ENCODE data around the gene SLC2A10. TPM values are rescaled to one million over a fixed set of nuclear protein-coding genes. Genes with fewer than 3 reads are reported as not detected.

SLC2A10 gene
- total RNA-seq, 1 experiment from 2014 or later, result 0.05 TPM

DNA sequence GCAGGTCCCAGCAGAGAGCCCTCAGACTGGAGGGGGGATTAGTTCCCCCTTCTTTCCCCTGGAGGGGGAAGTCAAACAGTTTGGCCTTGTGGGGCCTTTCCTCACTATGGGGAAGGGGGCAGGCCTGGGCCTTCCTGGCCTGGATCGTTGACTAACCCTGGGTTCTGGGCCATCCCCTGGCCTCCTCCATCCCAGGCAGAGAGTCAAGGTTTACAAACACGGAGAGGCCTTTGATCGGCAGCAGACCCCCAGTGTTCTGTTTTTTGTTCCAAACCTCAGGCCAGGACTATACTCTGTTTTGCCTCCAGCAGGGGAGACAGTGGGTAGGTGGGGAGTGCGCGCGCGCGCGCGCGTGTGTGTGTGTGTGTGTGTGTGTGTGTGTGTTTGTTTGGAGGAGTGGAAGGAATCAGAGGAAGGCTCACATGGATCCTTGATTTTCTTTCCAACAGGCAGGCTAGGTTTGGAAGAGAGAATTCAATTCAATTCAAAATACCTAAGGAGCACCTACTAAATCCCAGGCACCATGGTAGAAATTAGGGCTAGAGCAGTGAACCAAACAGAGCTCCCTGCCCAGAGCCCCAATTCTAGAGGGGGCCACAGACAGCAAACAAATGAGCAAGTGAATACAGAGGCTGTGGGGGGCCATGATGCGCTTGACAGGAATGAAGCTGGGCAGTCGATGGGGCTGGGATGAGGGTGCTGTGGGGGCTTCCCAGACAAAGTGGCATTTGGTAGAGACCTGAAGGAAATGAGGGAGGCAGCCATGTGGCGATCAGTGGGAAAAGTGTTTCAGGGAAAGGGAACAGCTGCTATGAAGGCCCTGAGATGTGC lies 35.0 kb upstream of the SLC2A10 start:
- H3K9ac ChIP-seq (ENCODE audit: low read length), result no peak overlapping the region
- CTCF ChIA-PET, result no interaction called here
- H3K9me3 ChIP-seq (ENCODE audit: control insufficient read depth in 1 of 2, insufficient read depth in 1 of 2, low read depth in 1 of 2, low read length in 2 of 2), result no peaks in the 10 kb centered on the region
- intact Hi-C loops (cut with micrococcal nuclease), result no loop called here
- DNase-seq (ENCODE audit: low read depth, low spot score), result no peak
- no peak for ATAC-seq
- no peak for TF ChIP-seq EGR1 (IDR thresholded peaks at IDR 0.05; ENCODE audit: low read depth)
- no peak for TF ChIP-seq EZH2 (IDR thresholded peaks at IDR 0.05)
- TF ChIP-seq POLR2A (IDR thresholded peaks at IDR 0.05; ENCODE audit: borderline replicate concordance, extremely low read depth, insufficient read depth, insufficient read length), result no peak
- no peak for TF ChIP-seq YY1 (IDR thresholded peaks at IDR 0.05; ENCODE audit: extremely low read depth, insufficient replicate concordance, low read depth, low read length)
- no peak for TF ChIP-seq FOSL1 (IDR thresholded peaks at IDR 0.05; ENCODE audit: low read depth)
- TF ChIP-seq ZNF274 (IDR thresholded peaks at IDR 0.05; ENCODE audit: low read depth, low read length), result no peak
- no peak for TF ChIP-seq ELF1 (IDR thresholded peaks at IDR 0.05; ENCODE audit: borderline replicate concordance, low read depth)
- TF ChIP-seq CEBPB (IDR thresholded peaks at IDR 0.05; ENCODE audit: low read depth), result no peak
- TF ChIP-seq, protein P1, sequence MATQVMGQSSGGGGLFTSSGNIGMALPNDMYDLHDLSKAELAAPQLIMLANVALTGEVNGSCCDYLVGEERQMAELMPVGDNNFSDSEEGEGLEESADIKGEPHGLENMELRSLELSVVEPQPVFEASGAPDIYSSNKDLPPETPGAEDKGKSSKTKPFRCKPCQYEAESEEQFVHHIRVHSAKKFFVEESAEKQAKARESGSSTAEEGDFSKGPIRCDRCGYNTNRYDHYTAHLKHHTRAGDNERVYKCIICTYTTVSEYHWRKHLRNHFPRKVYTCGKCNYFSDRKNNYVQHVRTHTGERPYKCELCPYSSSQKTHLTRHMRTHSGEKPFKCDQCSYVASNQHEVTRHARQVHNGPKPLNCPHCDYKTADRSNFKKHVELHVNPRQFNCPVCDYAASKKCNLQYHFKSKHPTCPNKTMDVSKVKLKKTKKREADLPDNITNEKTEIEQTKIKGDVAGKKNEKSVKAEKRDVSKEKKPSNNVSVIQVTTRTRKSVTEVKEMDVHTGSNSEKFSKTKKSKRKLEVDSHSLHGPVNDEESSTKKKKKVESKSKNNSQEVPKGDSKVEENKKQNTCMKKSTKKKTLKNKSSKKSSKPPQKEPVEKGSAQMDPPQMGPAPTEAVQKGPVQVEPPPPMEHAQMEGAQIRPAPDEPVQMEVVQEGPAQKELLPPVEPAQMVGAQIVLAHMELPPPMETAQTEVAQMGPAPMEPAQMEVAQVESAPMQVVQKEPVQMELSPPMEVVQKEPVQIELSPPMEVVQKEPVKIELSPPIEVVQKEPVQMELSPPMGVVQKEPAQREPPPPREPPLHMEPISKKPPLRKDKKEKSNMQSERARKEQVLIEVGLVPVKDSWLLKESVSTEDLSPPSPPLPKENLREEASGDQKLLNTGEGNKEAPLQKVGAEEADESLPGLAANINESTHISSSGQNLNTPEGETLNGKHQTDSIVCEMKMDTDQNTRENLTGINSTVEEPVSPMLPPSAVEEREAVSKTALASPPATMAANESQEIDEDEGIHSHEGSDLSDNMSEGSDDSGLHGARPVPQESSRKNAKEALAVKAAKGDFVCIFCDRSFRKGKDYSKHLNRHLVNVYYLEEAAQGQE (IDR thresholded peaks at IDR 0.05; ENCODE audit: low read depth), result no peak
- TF ChIP-seq RAD21 (IDR thresholded peaks at IDR 0.05; ENCODE audit: low read depth), result no peak
- TF ChIP-seq, protein P2, sequence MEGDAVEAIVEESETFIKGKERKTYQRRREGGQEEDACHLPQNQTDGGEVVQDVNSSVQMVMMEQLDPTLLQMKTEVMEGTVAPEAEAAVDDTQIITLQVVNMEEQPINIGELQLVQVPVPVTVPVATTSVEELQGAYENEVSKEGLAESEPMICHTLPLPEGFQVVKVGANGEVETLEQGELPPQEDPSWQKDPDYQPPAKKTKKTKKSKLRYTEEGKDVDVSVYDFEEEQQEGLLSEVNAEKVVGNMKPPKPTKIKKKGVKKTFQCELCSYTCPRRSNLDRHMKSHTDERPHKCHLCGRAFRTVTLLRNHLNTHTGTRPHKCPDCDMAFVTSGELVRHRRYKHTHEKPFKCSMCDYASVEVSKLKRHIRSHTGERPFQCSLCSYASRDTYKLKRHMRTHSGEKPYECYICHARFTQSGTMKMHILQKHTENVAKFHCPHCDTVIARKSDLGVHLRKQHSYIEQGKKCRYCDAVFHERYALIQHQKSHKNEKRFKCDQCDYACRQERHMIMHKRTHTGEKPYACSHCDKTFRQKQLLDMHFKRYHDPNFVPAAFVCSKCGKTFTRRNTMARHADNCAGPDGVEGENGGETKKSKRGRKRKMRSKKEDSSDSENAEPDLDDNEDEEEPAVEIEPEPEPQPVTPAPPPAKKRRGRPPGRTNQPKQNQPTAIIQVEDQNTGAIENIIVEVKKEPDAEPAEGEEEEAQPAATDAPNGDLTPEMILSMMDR (IDR thresholded peaks at IDR 0.05 in 2 of 3, conservative IDR thresholded peaks at IDR 0.05 in 1 of 3; ENCODE audit: borderline replicate concordance in 1 of 3, insufficient read depth in 1 of 3, low read depth in 2 of 3, low read length in 2 of 3), result no peak
- no peak for TF ChIP-seq POLR2AphosphoS5 (IDR thresholded peaks at IDR 0.05; ENCODE audit: low read depth, low read length)
- TF ChIP-seq JUND (IDR thresholded peaks at IDR 0.05), result no peak
- no peak for TF ChIP-seq ZBTB33 (IDR thresholded peaks at IDR 0.05; ENCODE audit: extremely low read depth, insufficient replicate concordance, low read length)
- no peaks in the 10 kb centered on the region for H3K79me2 ChIP-seq (ENCODE audit: insufficient read depth, low read length)
- RAD21 ChIA-PET (ENCODE audit: low non-redundant PET in 1 of 2, low total read pairs in 2 of 2, uncharacterized antibody in 2 of 2, unreplicated experiment in 2 of 2), result no interaction called here
- POLR2A ChIA-PET, result no interaction called here
- no TSS peak for BruUV-seq (replicated peaks)
- no peak overlapping the region for H3K4me3 ChIP-seq (replicated peaks in 1 of 2; ENCODE audit: low read depth in 1 of 2, low read length in 2 of 2)
- H3K4me2 ChIP-seq (ENCODE audit: low read length), result no peak overlapping the region
- no peak overlapping the region for H2AFZ ChIP-seq (ENCODE audit: low read depth, low read length, poor library complexity, severe bottlenecking)
- no peak overlapping the region for H3K27ac ChIP-seq (ENCODE audit: low read depth, low read length)
- H3K27me3 ChIP-seq (ENCODE audit: insufficient read depth, low read length), result no peaks in the 10 kb centered on the region
- peaks cover 6% of the 10 kb centered on the region in 2 experiments; a peak in 2 of 4 replicates for H3K4me1 ChIP-seq (ENCODE audit: control insufficient read depth in 1 of 2, insufficient read depth in 2 of 2, low read length in 2 of 2)
- no peaks in the 10 kb centered on the region for H3K9me2 ChIP-seq (ENCODE audit: insufficient read depth)
- H4K20me1 ChIP-seq (ENCODE audit: insufficient read depth), result no peaks in the 10 kb centered on the region
- H3K36me3 ChIP-seq (ENCODE audit: control insufficient read depth in 1 of 2, insufficient read depth in 2 of 2, low read length in 2 of 2), result no peaks in the 10 kb centered on the region
